GM19328 (cell line): ENCODE measurements around the gene MFN1.

Source experiments
- ATAC-seq: cut with Tn5 transposase; IDR thresholded peaks from one replicate; pipeline ENCODE4 v1.9.1; 2021; ENCODE audit warnings: mild to moderate bottlenecking, moderate library complexity; ENCODE audit not compliant: unreplicated experiment

MFN1 gene

GRCh38 chr3:179336345-179336929 lies 11.1 kb upstream of the MFN1 start:
- ATAC-seq = no peak

- ATAC-seq = peak; percentile 62
Measured at GRCh38 chr3:179348325-179349013, 960 bp downstream of the MFN1 start.

GRCh38 chr3:179355996-179356395 lies 8.5 kb downstream of the MFN1 start:
- ATAC-seq = no peak

- ATAC-seq = no peak
Measured at GRCh38 chr3:179363332-179363731, 15.8 kb downstream of the MFN1 start.

GRCh38 chr3:179369621-179370020 lies 22.1 kb downstream of the MFN1 start:
- no peak for ATAC-seq

- ATAC-seq = no peak
Measured at GRCh38 chr3:179373938-179374337, 26.4 kb downstream of the MFN1 start.

- ATAC-seq = no peak
Measured at GRCh38 chr3:179375091-179375999, 27.8 kb downstream of the MFN1 start.

- no peak for ATAC-seq
Measured at GRCh38 chr3:179376474-179376873, 29.0 kb downstream of the MFN1 start.

- ATAC-seq = no peak
Measured at GRCh38 chr3:179391906-179392305, 44.4 kb downstream of the MFN1 start.

GRCh38 chr3:179398574-179399231 lies 51.2 kb downstream of the MFN1 start:
- ATAC-seq = no peak

GRCh38 chr3:179401561-179401960 lies 54.1 kb downstream of the MFN1 start:
- ATAC-seq = no peak

GRCh38 chr3:179402963-179403362 lies 55.5 kb downstream of the MFN1 start:
- no peak for ATAC-seq

GRCh38 chr3:179404307-179404706 lies 56.8 kb downstream of the MFN1 start:
- no peak for ATAC-seq

- ATAC-seq = no peak
Measured at GRCh38 chr3:179410331-179410730, 62.8 kb downstream of the MFN1 start.

- ATAC-seq = no peak
Measured at GRCh38 chr3:179410999-179411398, 63.5 kb downstream of the MFN1 start.

- ATAC-seq = no peak
Measured at GRCh38 chr3:179414804-179415203, 67.3 kb downstream of the MFN1 start.

- ATAC-seq = no peak
Measured at GRCh38 chr3:179415377-179415776, 67.9 kb downstream of the MFN1 start.

GRCh38 chr3:179416681-179417080 lies 69.2 kb downstream of the MFN1 start:
- no peak for ATAC-seq

GRCh38 chr3:179418610-179419009 lies 71.1 kb downstream of the MFN1 start:
- no peak for ATAC-seq

- ATAC-seq = no peak
Measured at GRCh38 chr3:179421500-179421899, 74.0 kb downstream of the MFN1 start.

GRCh38 chr3:179425075-179425474 lies 77.6 kb downstream of the MFN1 start:
- ATAC-seq = no peak
